ENCODE data around the gene GPR152.
A peak's percentile ranks its signal among the peaks of the same experiment; 100 is the strongest.

Gene GPR152

GRCh38 chr11:67445515-67445914, 7.0 kb downstream of the GPR152 start:
- Histone ChIP-seq H3K36me3 (replicated peaks) (peaks cover 7% of the 10 kb centered on the region; the same call in 1 of the 2 replicates), H3K27me3 (ENCODE audit: low read depth) (no peaks in the 10 kb centered on the region), H3K4me1 (peaks cover 4% of the 10 kb centered on the region; the same call in 1 of the 2 replicates), H3K9me3 (no peaks in the 10 kb centered on the region), H3K4me3 (no peak overlapping the region)
- no peak for DNase-seq (ENCODE audit: low spot score in 2 of 2)
- in situ Hi-C loops (cut with MboI; ENCODE audit: low sequenced_read_pairs): no loop called here

DNA sequence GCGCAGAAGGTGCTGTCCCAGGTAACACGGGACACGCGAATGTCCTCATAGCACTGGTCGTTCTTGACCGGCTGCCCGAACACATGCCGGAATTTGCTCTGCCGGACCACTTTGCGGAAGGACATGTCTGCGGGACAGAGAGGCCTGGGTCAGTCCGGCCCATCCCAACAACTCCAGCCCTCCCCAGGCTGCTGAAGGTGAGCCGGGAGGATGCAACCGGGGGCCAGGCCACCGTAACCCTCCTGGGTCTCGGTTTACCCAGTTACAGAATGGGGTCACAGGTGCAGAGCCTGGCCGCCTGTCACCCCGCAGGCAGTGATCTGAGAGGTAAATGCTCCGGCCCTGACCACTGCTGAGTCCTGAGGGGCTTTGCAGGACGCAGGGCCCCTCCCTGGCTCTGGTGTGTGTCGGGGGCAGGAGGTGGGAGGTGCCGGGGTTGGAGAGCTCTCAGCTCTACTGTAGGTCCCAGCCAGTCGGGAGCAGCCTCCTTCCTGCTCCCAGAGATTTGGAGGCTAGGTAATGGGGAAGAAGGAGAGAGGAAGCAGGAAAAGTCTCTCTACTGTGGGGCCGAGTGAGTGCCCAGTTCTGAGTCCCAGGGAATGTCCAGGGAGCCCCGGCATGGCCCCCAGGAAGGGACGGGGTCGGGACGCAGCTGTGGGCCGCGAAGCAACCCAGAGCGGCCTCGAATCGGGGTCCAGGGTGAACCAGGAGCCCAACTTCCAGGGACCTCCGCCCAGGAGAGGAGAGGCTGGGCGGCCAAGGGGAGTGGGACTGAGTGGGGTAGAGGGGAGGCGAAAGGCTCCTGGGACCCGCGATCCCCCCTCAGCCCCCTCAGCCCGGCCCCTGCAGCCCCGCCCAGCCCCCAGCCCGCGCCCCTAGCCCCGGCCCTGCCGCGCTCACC, 9.8 kb downstream of the GPR152 start:
- peak overlapping the region; percentile 64 for H3K4me3 ChIP-seq
- no peaks in the 10 kb centered on the region for H3K27me3 ChIP-seq (ENCODE audit: low read depth)
- in situ Hi-C loops (cut with MboI; ENCODE audit: low sequenced_read_pairs): no loop called here
- no peak for DNase-seq (ENCODE audit: low spot score in 2 of 2)
- H3K36me3 ChIP-seq (replicated peaks): peaks cover 17% of the 10 kb centered on the region
- no peaks in the 10 kb centered on the region for H3K9me3 ChIP-seq
- peaks cover 4% of the 10 kb centered on the region; the same call in 1 of the 2 replicates for H3K4me1 ChIP-seq

DNA sequence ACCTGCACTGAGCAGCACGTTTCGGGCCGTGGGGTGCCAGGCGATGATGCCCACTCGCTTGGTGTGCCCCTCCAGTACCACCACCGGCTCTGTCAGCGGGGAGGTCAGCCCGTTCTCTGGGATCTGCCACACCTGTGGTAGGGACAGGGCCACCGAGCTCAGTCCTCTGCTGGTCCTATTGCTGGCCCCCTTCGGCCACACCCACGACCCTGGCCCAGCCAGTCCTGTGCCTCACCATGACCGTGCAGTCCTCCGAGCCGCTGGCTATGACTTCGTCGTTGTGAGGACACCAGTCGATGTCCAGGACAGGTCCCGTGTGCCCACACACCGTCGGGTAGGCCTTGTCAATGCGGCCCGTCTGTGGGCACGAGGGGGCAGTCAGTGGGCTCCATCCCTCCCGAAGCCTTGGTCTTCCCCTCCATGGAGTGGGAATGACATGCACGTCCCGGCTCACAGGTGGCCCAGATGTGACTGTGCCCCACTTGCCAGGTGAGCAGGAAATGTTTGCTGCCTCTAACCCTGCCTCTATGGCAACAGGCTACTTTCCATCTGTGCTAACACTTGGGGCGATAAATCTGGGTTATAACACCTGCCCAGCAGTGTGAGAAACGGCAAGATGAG, 10.7 kb downstream of the GPR152 start:
- Histone ChIP-seq H3K4me3 (no peak overlapping the region), H3K4me1 (peaks cover 4% of the 10 kb centered on the region; the same call in 1 of the 2 replicates), H3K9me3 (no peaks in the 10 kb centered on the region), H3K27me3 (ENCODE audit: low read depth) (no peaks in the 10 kb centered on the region), H3K36me3 (replicated peaks) (peaks cover 23% of the 10 kb centered on the region)
- in situ Hi-C loops (cut with MboI; ENCODE audit: low sequenced_read_pairs): no loop called here
- no peak for DNase-seq (ENCODE audit: low spot score in 2 of 2)

DNA sequence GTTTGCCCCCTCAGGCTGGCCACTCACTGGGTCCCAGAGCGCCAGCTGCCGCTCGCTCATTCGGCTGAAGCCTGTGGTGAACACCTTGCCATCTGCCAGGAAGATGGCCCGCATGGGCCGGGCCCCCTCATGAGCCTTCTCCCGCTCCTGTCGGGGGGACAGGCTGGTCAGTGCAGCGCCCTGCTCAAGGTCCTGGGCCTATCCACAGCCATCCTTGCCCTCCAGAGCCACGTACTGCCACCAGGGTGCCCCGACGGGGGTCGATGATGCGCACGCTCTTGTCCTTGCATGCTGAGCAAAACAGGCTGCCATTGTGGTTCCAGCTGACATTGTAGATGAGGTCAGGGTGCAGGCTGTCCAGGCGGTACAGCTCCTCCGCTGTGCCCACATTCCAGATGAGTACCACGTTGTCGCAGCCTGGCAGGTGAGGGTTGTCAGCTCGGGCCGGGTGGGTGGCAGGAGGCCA, 11.4 kb downstream of the GPR152 start:
- no peak for DNase-seq (ENCODE audit: low spot score in 2 of 2)
- in situ Hi-C loops (cut with MboI; ENCODE audit: low sequenced_read_pairs): no loop called here
- Histone ChIP-seq H3K9me3 (no peaks in the 10 kb centered on the region), H3K4me3 (no peak overlapping the region), H3K4me1 (peaks cover 4% of the 10 kb centered on the region; the same call in 1 of the 2 replicates), H3K27me3 (ENCODE audit: low read depth) (no peaks in the 10 kb centered on the region), H3K36me3 (replicated peaks) (peaks cover 30% of the 10 kb centered on the region)

GRCh38 chr11:67440229-67441097, 12.1 kb downstream of the GPR152 start:
- H3K36me3 ChIP-seq (replicated peaks): peaks cover 36% of the 10 kb centered on the region
- H3K9me3 ChIP-seq: no peaks in the 10 kb centered on the region
- no peaks in the 10 kb centered on the region for H3K27me3 ChIP-seq (ENCODE audit: low read depth)
- no peak overlapping the region for H3K4me3 ChIP-seq
- no peak for DNase-seq (ENCODE audit: low spot score in 2 of 2)
- peaks cover 4% of the 10 kb centered on the region; the same call in 1 of the 2 replicates for H3K4me1 ChIP-seq
- in situ Hi-C loops (cut with MboI; ENCODE audit: low sequenced_read_pairs): no loop called here

- Histone ChIP-seq H3K9me3 (no peaks in the 10 kb centered on the region), H3K27me3 (ENCODE audit: low read depth) (no peaks in the 10 kb centered on the region), H3K4me1 (peaks cover 4% of the 10 kb centered on the region; the same call in 1 of the 2 replicates), H3K36me3 (replicated peaks) (peaks cover 45% of the 10 kb centered on the region), H3K4me3 (no peak overlapping the region)
- DNase-seq (ENCODE audit: low spot score in 2 of 2): no peak
- in situ Hi-C loops (cut with MboI; ENCODE audit: low sequenced_read_pairs): no loop called here
These were observed 13.0 kb downstream of the GPR152 start for GRCh38 chr11:67439321-67440228.

GRCh38 chr11:67438158-67438902, 14.2 kb downstream of the GPR152 start:
- DNase-seq (ENCODE audit: low spot score in 2 of 2): no peak
- Histone ChIP-seq H3K36me3 (replicated peaks) (peaks cover 55% of the 10 kb centered on the region), H3K27me3 (ENCODE audit: low read depth) (no peaks in the 10 kb centered on the region), H3K4me3 (no peak overlapping the region), H3K4me1 (no peaks in the 10 kb centered on the region), H3K9me3 (no peaks in the 10 kb centered on the region)
- in situ Hi-C loops (cut with MboI; ENCODE audit: low sequenced_read_pairs): no loop called here

DNA sequence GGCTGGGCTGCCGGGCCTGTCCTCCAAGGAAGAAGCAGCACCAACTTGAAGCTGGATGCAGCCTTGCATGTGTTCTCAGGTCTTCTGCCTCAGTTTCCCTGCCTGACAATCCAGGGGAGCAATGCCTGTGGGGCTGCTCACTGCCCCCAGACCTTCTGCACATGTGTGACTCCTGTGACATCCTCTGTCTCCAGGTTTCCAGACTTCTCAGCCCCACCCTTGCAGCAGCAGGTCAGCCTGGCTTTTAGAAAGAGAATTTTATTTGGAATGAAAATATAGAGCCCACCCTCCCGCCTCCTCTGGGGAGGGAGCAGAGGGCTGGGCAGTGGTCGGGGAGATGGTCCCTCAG, 14.7 kb downstream of the GPR152 start:
- Histone ChIP-seq H3K4me1 (no peaks in the 10 kb centered on the region), H3K9me3 (no peaks in the 10 kb centered on the region), H3K36me3 (replicated peaks) (peaks cover 60% of the 10 kb centered on the region), H3K4me3 (no peak overlapping the region), H3K27me3 (ENCODE audit: low read depth) (no peaks in the 10 kb centered on the region)
- in situ Hi-C loops (cut with MboI; ENCODE audit: low sequenced_read_pairs): no loop called here
- no peak for DNase-seq (ENCODE audit: low spot score in 2 of 2)

- DNase-seq (ENCODE audit: low spot score in 2 of 2): no peak
- in situ Hi-C loops (cut with MboI; ENCODE audit: low sequenced_read_pairs): no loop called here
- no peaks in the 10 kb centered on the region for H3K27me3 ChIP-seq (ENCODE audit: low read depth)
- H3K4me1 ChIP-seq: no peaks in the 10 kb centered on the region
- no peaks in the 10 kb centered on the region for H3K9me3 ChIP-seq
- H3K36me3 ChIP-seq (replicated peaks): peaks cover 65% of the 10 kb centered on the region
- no peak within 1 kb of the TSS for H3K4me3 ChIP-seq
These were observed 15.3 kb downstream of the GPR152 start, which contains the start of gene PTPRCAP for GRCh38 chr11:67437082-67437808. TSS of gene PTPRCAP (minus strand) at chr11:67437682. CDS start at chr11:67437619, 63 bp downstream.

- Histone ChIP-seq H3K27me3 (ENCODE audit: low read depth) (no peaks in the 10 kb centered on the region), H3K9me3 (no peaks in the 10 kb centered on the region), H3K36me3 (replicated peaks) (peaks cover 68% of the 10 kb centered on the region), H3K4me3 (no peak overlapping the region), H3K4me1 (no peaks in the 10 kb centered on the region)
- peak in 1 of 2 experiments; percentile 57 for DNase-seq (ENCODE audit: low spot score in 2 of 2)
- in situ Hi-C loops (cut with MboI; ENCODE audit: low sequenced_read_pairs): no loop called here
These were observed 16.0 kb downstream of the GPR152 start for GRCh38 chr11:67436459-67437081.

DNA sequence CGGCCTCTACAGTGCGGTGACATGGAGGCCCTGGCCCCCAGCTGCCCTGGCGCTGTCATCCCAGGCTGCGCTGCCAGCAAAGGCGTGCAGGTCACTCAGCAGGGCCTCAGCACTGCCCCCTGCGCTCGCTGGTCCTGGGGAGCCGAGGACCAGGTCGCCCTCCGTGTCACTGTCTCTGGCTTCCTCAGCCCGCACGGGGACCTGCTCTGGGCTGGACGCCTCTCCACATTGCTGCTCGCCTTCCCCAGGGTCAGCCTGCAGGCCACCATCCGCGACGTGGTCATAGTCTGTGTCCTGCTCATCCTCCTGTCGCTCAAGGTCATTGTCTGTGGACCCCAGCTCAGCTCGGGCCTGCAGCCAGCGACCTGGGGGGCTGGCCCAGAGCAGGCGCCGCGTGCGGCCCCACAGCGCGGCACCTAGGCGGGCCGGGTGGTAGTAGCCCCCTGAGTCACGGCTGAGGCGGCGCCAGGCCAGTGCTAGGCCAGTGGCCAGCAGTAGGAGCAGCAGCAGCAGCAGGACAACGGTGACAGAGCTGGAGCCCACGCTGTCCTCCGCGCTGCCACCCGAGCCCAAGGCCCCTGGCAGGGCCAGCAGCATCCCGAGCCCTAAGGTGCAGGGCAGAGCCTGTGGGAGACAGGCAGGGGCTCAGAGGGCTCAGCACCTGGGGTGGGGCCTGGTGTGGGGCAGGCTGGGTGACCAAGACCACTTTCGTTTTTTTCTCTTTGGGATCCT, 16.6 kb downstream of the GPR152 start:
- Histone ChIP-seq H3K4me3 (no peak overlapping the region), H3K9me3 (no peaks in the 10 kb centered on the region), H3K4me1 (no peaks in the 10 kb centered on the region), H3K36me3 (replicated peaks) (peaks cover 70% of the 10 kb centered on the region), H3K27me3 (ENCODE audit: low read depth) (no peaks in the 10 kb centered on the region)
- in situ Hi-C loops (cut with MboI; ENCODE audit: low sequenced_read_pairs): no loop called here
- no peak for DNase-seq (ENCODE audit: low spot score in 2 of 2)

Measured in HAP-1 (cell line).